Umbilical cord (tissue), 2 donors: ENCODE measurements around the gene CFAP58. TPM values are rescaled to one million over a fixed set of nuclear protein-coding genes. Genes with fewer than 3 reads are reported as not detected.

Experiments used
- DNase-seq: peaks from one replicate; pipeline ENCODE4 v3.0.0-alpha.2; 2015; ENCODE audit warnings: low spot score
- total RNA-seq: library from RNA; depleted of rRNA; stranded (reverse); fragments of >200 nt; gene quantifications from one replicate; pipeline ENCODE4 v1.2.3, GENCODE V29; 2014; ENCODE audit warnings: low replicate concordance; ENCODE audit not compliant: insufficient read depth

Gene CFAP58, protein sequence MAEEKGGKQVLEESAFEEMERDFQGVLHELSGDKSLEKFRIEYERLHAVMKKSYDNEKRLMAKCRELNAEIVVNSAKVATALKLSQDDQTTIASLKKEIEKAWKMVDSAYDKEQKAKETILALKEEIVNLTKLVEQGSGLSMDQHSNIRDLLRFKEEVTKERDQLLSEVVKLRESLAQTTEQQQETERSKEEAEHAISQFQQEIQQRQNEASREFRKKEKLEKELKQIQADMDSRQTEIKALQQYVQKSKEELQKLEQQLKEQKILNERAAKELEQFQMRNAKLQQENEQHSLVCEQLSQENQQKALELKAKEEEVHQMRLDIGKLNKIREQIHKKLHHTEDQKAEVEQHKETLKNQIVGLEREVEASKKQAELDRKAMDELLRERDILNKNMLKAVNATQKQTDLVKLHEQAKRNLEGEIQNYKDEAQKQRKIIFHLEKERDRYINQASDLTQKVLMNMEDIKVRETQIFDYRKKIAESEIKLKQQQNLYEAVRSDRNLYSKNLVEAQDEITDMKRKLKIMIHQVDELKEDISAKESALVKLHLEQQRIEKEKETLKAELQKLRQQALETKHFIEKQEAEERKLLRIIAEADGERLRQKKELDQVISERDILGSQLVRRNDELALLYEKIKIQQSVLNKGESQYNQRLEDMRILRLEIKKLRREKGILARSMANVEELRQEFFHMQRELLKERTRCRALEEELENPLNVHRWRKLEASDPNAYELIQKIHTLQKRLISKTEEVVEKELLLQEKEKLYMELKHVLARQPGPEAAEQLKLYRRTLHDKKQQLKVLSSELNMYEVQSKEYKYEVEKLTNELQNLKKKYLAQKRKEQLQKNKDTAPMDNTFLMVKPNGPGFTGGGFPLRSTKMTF
- total RNA-seq = 0.48 TPM

DNA sequence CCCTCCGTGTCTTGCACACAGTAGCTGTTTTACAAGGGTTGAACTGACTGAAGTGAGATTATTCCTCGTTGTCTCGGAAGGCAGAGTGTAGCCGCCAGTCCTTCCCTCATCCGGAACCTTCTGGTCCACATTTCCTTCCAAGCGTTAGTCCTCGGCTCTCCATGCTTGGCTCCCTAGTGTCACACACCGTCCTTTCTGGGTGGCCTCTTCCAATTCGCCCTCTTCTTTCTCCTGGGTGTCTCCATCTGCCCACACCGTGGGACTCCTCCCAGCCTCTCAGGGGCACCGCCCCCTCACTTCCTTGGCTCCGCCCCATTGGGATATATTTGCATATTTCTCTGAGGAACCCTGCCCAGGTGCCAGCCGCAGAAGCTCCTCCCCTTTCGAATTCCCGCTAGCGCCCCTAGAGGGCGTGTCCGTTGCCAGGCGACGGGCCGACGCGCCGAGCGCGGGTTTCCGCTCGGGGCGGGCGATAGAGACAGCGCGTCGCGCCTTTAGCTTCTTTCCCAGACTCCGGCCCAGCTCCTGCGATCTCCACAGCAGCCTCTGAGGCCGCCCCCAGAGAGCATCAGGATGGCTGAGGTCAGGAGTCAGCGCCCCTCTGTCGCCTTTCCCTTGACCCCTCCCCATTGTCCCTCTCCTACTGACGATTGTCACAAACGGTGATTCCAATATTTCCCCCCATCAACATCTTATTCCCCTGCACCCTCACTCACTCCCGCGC lies at the start of gene CFAP58:
Gene CFAP58, plus strand, starts transcription at position 509 of the 724 bp plus-strand sequence. Its CDS starts 65 bp downstream, at position 574.
- peak; percentile 92 for DNase-seq

DNA sequence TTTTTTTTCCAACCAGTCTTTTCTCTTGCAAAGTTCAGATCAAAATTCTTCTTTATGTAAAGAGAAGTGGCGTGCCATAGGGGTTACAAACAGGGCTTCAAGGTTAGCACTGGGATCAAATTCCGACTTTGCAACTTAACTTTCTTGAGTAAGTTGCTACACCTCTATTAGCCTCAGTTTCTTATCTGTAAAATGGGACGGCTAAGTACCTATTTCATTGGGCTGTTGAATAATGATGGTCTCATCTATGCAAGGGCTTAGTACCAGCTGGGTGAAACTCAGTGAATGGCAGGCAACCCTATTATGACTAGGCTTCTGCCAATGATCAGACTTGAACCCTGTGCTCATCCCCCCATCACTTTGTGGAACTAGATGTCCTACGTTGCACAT lies 49.3 kb upstream of the CFAP58 start:
- DNase-seq = no peak

DNA sequence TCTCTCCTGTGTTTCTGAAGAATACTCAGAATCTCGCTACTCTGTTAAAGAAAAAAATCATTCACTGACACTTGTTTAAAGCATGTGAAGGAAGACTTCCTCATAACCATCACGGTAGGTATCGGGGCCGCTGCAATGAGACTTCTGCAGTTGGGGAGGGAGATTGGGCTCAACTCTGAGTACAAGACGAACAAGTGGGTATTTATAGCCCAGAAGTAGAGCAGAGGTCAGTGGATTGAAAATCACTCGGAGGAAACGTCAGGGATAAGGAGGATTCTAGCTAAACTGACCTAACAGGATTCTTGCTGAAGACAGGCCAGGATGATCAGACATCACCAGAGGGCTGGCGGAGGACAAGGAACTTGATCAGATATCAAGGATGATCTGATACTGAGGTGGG lies 48.7 kb upstream of the CFAP58 start:
- DNase-seq = peak; percentile 63

DNA sequence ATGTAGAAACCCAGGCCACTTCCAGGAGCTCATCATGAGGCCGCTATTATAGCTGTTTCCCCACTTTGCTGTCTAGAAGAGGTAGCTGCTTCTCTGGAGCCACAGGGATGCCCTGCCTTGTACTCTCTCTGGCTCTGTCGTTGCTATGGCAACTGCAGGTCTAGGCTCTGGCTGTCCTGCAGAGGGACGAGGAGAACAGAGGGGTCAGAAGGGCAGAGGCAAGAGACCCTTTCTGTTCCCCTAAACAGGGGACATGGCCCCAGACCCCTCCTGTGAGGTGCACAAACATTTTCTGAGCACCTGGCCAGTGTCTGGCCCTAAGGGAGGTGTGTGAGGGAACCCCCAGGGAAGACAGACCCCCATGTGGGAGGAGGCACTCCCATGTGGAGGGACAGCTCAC lies 46.7 kb upstream of the CFAP58 start:
- no peak for DNase-seq

DNA sequence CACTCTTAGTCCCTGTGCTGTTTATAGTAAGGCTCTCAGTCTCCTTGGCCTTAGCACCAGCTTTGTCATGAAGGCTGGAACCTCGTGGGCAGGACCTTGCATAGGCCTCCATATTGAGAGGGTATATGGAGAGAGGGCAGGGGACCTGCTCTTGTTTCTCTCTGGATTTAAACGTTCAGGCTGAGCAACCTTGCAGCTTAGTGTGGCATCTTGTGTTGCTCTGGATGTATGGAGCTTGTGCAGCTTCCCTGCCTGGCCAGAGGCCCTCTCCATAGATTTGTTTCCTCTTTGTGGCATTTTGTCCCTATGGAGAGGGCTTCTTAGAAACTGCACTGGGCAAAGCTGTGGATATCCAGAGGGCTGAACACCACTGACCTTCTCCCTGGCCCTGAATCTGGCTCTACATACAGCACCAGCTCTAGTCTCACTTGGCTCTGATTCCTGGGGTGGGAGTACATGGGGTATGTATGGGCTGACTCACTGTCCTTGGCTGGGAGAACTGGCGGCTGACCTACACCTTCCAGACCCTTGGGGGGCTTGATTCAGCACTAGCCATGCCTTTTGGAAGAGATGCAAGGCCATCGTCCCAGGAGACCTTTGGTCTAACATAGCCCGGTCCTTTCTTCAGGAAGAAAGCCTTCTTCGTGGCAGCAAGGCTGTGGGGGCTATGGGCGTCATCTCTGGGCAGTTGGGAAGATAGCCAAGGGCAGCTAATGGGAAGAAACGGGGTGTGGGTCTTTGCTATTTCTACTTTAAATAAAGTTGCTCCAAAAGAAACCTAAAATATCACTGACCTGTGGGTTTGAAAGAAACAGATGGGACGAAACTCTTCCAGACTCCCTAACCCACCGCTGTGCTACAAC lies 45.8 kb upstream of the CFAP58 start:
- DNase-seq = no peak

DNA sequence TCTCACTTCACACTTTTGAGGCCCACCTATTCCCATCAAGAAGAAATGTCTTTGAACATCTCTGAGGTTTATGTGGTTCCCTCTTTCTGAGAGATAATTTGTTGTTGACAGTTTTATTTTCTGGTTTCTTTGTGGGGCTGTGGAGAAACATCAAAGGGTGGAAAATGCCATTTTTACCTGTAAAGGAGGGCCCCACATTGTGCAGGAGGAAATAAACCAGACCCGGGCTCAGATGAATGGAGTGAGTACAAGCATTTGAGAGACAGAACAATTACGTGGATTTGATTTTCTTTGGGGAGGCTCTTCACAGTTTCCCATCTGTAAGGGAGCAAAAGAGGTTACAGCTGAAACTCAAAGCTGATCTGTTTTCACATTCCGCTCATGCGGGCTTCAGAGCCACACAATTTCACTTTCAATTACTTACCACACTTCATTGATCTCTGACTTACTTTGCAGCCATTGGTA lies 45.2 kb upstream of the CFAP58 start:
- DNase-seq = no peak

DNA sequence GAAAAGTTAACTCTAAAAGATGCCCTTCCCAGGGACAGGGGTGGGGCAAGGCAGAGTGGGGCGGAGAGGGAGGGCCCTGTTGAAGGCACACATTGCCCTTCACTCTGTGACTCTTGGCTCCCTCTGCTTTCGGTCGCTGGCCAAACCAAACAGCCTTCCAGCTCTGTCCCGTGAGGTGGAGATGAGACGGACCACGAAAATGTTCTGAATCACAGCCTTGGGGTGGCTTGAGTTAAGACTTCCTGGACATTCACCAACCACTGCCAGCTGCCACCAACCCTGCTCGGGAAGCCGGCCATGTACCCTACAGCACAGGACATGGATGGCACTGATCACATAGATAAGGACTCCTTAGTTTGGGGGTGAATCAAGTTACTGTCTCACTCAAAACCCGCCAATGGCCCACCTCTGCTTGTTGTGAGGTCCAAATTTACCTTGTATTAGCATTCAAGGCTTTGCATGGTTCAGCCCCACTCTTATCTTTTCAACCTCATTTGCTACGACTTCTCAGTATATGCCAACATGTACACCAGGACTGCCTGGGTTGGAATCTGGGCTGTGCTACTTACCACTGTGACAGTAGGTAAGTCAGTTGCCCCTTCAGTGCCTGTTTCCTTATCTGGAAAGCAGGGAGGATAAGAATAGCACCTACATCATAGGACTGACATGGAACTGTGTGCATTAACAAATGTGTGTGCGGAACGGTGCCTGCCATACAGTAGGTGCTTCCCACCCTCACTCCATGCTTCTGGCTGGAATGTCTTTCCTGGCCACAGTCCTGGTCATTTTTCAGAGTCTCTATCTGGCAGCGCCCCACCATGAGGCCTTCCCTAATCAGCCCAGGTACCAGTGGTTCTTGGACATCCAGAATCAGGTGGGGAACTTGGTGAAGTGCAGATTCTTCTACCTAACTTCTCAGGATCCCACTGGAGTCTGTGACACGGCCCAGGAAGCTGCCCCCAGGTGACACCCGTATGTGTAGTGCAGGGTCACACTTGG lies 43.4 kb upstream of the CFAP58 start:
- DNase-seq = no peak

DNA sequence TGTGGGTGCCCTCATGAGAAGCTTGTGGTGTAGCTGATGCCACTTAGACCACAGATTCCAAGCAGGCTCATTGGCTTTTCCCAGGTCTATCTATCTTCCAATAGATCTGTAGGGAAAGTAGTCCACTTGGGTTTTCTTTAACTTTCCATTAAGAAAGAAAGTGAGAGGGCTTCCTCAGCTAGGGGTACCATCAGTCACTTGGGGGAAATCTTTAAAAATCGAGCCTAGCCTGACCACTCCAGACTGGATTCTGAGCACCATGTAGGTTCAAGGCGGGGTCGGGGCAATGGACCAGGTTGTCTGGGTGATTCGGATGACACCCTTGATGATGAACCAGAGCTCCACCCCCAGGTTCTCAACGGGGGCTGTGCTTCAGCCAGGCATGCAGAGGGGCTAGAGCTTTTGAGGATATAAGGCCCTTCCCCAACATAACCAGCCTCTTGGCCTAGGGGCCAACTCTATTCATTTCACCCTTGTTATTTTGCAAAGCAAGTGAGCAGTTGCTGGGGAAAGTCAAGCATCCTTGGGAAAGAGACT lies 42.4 kb upstream of the CFAP58 start:
- no peak for DNase-seq

DNA sequence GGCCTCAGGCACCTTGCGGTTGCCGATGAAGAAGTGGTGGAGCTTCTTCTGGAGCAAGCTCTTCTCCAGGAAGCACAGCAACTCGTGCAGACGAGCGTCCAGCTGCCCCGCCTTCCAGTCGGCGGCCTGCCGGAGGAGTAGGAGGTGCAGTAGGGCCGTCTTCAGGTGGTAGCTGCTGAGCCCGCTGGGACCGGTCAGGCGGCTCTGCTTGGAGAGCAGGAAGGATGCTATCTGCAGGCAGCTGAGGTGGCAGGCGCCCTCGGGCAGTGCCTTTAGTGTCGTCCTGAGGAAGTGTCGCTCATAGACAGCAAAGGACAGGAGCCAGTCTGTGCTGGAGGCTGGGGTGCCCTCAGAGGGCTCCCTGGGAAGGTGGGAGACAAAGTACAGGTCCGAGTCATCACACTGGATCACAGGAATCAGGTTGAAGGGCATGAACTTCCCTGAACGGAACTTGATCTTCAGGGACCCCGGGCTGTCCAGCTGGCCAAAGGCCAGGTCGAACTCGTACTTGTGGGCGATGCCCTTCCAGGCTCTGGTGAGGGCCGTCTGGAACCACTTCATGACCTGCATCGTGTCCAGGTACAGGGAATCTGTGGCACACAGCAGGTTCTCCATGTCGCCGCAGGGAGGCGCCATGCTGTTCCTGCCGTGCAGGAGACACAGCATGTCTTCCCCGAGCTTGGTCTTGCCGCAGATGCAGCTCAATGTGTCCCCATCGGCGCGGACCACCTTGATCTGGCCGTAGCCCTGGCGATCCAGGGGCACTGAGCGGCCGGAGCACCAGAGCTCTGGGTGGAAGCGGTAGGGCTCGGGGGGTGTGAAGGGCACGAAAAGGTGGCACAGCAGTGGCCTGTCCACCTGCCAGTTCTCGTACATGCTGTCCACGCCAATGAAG lies 38.8 kb upstream of the CFAP58 start:
- no peak for DNase-seq

DNA sequence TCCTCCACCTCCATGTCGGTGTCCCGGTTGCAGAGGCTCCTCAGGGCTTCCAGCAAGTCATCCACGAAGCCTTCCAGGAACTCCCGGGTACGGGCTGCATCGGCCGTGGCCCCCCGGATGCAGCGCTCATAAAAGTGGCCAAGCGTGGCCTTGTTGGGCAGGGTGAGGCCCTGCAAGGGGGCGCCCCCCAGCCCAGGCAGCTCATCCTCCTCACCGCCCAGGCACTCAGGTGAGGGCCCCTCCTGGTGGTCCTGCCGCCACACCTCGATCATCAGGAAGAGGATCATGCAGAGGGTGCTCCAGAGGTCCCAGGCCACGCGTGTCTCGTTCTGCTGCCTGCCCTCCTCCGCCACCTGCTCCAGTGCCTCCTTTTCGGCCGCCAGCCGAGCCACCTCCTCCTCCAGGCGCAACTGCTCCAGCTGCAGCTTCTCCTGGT lies 38.1 kb upstream of the CFAP58 start:
- no peak for DNase-seq

DNA sequence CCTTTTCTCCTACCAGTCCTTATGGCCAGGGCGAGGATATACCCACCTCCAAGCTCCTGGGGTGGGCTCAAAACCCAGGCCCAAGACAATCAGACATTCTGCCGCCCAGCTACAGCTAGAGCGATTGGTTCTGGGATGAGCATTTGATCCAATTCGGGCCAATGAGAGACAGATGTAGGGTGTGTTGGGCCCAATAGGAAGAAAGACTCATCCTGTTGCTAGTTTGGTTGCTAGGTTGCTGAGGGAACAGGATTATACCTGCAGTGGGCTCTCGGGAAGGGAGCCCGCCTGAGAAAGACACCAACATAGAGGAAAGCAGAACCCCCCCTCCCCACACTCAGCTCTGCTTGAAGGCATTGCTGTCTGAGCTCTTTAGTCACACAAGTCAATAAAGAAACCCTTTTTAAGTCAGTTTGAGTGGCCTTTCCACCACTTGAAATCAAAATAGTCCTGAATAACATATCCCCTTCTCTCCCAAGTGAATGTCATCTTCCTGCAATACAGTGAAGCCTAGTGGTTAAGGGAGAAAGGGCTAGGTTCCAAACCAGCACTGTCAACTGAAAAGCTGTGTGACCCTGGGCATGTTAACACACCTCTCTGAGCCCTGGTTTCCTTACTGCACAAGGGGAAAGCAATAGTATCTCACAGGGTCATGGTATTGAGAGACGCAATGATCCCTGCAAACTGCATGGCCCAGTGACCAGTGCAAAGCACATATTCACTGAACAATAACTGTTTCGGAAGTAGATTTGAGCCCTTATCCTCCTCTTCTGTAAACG lies 37.1 kb upstream of the CFAP58 start:
- DNase-seq = no peak

DNA sequence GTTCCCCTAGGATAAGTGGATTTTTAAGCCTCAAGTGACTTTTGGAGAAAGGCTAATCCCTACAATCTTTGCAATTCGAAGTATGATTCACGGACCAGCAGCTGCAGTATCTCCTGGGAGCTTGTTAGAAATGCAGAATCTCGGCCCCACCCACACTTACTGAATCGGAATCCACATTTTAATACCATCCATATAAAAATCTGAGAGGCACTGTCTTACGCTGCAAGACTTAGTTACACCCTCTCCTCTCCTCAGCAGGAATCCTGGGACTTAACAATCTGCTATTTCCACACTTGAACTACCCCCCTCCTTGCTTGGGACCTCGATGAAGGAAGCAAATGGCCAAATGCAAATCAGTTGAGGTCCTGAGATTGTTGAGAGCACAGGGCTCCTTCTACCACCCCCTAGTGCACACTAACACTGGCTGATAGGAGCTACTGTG lies 36.3 kb upstream of the CFAP58 start:
- DNase-seq = peak; percentile 95

DNA sequence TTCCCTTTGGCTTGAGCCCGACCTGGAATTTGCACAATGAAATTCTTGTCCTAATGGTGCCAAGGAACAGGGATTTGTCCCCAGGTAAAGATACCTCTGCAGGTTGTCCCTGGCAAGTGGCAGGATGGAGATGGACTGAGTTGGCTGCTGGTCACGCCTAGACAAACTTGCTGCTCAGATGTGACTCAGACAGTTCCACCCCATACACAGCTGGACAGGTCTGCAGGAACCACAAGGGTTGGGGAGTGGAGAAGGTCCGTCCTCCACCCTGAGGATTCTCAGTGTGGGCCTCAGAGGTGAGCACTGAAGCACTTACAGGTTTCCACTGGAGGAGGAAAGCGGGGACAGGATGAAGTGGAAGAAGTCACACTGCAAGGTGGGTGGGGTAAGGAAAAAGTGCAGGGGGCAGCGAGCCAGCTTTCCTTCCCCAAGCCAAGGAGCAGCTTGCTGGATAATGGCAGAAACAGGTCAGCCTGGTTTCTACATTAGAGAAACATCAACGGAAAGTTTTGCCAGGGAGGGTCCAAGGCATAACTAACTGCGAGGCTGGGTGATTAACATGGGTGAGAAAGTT lies 35.8 kb upstream of the CFAP58 start:
- DNase-seq = no peak

DNA sequence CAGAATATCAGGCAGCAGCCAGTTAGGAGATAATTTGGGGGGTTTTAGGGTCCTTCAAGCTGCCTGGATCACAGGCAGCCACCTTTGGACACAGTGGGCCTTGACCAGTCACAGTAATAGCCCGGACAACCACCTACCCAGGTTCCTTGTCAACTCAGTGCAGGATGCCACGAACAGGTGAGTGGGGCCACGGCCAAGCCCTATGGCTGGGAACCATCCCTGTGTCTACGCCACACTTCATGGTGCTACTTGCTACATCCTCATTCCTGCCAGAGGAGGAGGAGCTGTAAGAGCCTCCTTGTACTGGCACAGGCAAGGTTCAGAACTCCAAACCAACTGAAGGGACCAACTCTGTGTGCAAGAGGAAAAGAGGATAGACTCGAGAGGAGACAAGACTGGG lies 35.3 kb upstream of the CFAP58 start:
- no peak for DNase-seq

DNA sequence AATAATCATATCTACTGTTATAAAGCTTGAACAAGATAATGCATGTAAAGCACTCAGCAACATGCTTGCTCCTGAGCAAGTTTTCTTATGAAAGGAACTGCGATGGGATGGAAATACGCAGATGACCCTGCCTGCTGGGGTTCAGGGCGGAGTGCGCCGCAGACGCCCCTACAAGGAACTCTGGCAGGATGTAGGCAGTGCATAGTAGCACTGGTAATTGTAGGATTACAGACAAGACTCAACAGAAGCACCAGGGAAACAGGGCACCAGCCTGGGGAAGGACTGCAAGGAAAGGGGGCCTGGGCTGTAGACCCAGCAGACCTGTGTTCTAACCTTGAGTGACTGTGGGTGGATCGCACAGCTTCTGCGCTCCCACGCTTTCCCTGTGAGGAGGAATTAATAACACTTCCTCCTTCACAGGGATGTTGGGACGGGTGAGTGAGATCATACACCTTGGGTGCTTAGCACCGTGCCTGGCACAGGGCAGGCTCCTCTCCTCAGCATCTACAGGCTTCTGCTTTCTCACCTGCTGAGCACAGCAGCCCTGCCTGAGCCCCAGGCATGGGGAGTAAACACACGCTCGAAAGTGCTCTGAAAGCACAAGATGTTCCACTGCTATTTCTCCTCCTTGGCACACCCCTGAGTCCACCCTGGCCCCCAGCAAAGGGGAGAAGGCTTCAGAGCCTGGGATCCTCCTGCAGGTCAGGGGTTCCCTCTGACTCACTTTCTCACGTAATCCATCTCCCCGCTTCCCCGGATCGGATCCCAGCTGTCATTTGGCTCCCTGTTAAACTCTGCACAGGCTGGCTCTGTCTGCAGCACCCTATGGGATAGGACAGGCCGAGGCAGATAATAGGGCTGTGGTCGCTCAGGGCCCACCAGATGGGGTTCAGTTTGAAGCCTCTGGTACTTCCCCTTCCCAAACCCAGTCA lies 34.6 kb upstream of the CFAP58 start:
- DNase-seq = no peak

DNA sequence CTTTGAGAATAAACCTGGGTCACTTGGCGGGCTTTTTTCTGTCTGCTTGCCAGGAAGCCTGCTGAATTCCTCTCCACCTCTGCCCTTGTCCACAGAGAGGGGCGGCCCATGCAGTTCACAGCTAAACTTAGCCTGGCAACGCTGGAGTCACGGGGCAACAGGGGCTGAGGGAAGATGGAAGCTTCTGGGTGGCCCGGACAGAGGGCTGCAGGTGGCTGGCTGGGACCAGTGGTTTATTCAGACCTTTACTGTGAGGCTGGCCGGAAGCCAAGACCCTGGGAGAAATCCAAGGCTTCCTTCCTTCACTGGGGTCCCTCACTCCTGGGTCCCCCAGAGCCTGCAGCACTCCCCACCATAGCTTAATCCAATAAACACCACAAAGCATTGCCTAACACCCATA lies 32.4 kb upstream of the CFAP58 start:
- no peak for DNase-seq
